ENCODE results near the gene RHOG. TPM values are rescaled to one million over a fixed set of nuclear protein-coding genes. Genes with fewer than 3 reads are reported as not detected.

Gene RHOG
- 100 to 1,000 TPM; 114 to 123 TPM for total RNA-seq
- 45.5 to 63.8 reads per million in 2 donors for total RNA-seq

DNA sequence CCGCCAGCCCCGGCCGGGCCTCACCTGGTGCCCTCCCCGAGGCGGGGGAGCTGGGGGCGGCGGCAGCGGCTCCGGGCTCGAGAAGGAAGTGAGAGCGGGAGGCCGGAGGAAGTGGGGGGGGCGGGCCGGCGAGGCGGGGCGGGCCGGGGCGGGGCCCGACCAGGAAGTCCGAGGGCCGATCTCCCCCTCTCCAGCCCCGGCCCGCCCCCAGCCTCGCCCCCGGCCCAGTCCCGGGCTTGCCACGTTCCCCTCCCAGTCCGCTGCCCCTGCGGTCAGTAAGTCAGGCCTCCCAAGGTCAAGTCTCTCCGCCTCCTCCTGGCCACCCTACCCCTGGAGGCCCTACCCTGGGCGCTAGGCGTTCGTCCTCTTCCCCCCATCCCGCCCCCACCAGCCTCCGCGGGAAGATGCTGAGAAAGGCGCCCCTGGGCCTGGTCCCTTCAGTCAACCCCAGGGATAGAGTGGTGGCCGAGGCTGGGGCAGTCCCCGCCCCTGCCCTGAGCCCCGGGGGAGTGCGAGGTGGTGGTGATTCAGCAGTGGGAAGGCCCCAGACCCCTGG, at the start of gene RHOG:
Gene RHOG, minus strand, starts transcription at position 90 of the 556 bp plus-strand sequence. CDS start 12,821 bp downstream, outside the sequence.
- ATAC-seq (peak; percentile 82), DNase-seq (peak in 2 of 3 donors; percentile 42 to 63)
- Mint-ChIP-seq H3K4me1 (peaks cover 28% of the 10 kb centered on the region), H3K36me3 (ENCODE audit: low read depth) (peaks cover 9% of the 10 kb centered on the region), H3K27me3 (no peaks in the 10 kb centered on the region), H3K27ac (peak within 1 kb of the TSS; percentile 98), H3K4me3 (peak within 1 kb of the TSS; percentile 97)
- H3K9me3 ChIP-seq (ENCODE audit: control insufficient read depth, low read length, poor library complexity, severe bottlenecking) = no peaks in the 10 kb centered on the region

DNA sequence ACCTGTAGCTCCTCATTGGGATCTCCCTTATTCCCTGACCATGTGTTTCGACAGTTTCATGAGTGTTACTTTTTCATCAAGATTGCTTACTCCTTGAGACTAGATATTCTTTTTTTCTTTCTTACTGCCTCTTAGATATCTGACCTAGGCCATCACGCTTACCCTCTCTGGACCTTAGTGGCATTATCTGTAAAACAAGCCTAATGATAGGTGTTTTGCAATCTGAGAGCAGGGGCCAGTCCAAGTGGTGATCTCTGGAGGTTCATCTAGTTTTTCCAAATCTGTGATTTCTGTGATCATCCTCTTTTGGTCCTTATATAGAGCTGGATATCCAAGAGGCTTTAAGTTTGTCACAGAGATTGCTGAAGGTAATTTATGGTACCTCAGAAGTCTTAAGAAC, 49.3 kb upstream of the RHOG start:
- no peaks in the 10 kb centered on the region for H3K27me3 Mint-ChIP-seq
- H3K27ac Mint-ChIP-seq = peak overlapping the region; percentile 83
- ATAC-seq (no peak), DNase-seq (no peak)
- no peak overlapping the region for H3K4me3 Mint-ChIP-seq
- no peaks in the 10 kb centered on the region for H3K9me3 ChIP-seq (ENCODE audit: control insufficient read depth, low read length, poor library complexity, severe bottlenecking)
- H3K4me1 Mint-ChIP-seq = peaks cover 43% of the 10 kb centered on the region
- H3K36me3 Mint-ChIP-seq (ENCODE audit: low read depth) = no peaks in the 10 kb centered on the region

DNA sequence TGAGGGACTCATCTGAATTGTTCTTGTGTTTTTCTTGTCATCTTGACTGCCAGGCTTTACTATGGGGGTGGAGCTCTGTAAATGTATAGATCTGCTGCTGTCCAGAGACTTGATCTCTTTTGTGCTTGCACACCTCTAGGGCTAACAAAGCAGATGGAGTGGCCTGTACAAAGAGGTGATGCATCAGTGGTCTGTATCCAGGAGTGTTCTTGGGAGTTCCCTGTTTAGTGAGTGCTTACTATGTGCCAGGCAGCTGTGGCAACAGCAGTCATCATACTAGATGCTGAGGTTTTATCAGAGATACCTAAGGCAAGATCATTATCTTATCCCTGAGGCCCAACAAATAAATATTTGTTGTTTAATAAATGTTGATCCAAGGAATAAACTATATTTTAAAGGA, 48.1 kb upstream of the RHOG start:
- Mint-ChIP-seq H3K4me1 (peaks cover 44% of the 10 kb centered on the region), H3K4me3 (no peak overlapping the region), H3K36me3 (ENCODE audit: low read depth) (no peaks in the 10 kb centered on the region), H3K27me3 (no peaks in the 10 kb centered on the region), H3K27ac (peak overlapping the region; percentile 83)
- no peaks in the 10 kb centered on the region for H3K9me3 ChIP-seq (ENCODE audit: control insufficient read depth, low read length, poor library complexity, severe bottlenecking)
- DNase-seq (no peak), ATAC-seq (no peak)

DNA sequence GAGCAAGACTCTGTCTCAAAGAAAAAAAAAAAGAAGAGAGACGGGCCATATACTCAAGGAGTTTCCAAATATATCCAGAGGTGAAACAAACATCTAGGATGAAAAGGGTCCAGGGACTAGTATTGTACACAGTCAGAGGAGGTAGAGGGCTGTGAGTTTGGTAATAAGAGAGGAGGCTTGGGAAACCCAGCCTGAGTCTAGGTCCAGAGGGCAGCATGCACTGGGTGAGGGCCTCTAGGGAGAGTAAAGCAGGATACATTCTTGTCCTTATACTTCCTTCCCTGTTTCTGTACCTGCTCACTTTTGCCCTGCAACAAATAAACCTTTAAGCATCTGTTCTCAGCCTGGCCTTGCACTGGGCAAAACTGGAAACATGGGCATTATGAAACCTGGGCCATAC, 46.2 kb upstream of the RHOG start:
- no peak overlapping the region for H3K4me3 Mint-ChIP-seq
- H3K36me3 Mint-ChIP-seq (ENCODE audit: low read depth) = no peaks in the 10 kb centered on the region
- H3K4me1 Mint-ChIP-seq = peaks cover 45% of the 10 kb centered on the region
- no peaks in the 10 kb centered on the region for H3K9me3 ChIP-seq (ENCODE audit: control insufficient read depth, low read length, poor library complexity, severe bottlenecking)
- peak overlapping the region; percentile 62 for H3K27ac Mint-ChIP-seq
- no peak for DNase-seq
- no peak for ATAC-seq
- no peaks in the 10 kb centered on the region for H3K27me3 Mint-ChIP-seq

DNA sequence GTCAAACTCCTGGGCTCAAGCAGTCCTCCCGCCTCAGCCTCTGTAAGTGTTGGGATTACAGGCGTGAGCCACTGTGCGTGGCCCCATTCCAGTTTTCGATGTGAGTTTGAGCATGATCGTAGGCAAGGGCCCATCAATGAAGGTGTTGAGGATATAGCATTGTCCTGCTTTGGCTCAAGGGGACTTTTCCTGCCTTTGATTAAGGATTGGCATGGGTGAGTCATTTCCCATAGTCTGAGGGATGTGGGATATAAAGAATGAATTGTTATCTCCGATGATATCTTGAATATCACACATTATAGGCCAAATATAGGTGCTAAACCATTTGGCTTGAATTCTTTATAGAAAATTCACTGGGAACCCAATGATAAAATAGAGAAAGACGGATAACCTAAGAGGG, 45.1 kb upstream of the RHOG start:
- Mint-ChIP-seq H3K27me3 (no peaks in the 10 kb centered on the region), H3K36me3 (ENCODE audit: low read depth) (no peaks in the 10 kb centered on the region), H3K27ac (peak overlapping the region; percentile 62), H3K4me1 (peaks cover 47% of the 10 kb centered on the region), H3K4me3 (no peak overlapping the region)
- DNase-seq = no peak
- ATAC-seq = no peak
- no peaks in the 10 kb centered on the region for H3K9me3 ChIP-seq (ENCODE audit: control insufficient read depth, low read length, poor library complexity, severe bottlenecking)

DNA sequence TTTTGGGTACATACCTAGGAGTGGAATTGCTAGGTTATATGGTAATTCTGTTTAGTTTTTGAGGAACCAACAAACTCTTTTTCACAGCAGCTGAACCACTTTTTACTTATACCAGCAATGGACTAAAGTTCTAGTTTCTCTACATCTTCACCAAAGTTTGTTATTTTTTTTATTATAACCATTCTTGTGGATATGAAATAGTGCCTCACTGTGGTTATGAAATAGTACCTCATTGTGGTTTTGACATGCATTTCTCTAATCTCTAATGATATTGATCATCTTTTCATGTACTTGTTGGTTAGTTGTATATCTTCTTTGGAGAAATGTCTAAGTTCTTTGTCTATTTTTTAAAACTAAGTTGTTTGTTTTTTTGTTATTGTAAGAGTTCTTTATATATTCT, 41.9 kb upstream of the RHOG start:
- DNase-seq (no peak), ATAC-seq (peak; percentile 68)

DNA sequence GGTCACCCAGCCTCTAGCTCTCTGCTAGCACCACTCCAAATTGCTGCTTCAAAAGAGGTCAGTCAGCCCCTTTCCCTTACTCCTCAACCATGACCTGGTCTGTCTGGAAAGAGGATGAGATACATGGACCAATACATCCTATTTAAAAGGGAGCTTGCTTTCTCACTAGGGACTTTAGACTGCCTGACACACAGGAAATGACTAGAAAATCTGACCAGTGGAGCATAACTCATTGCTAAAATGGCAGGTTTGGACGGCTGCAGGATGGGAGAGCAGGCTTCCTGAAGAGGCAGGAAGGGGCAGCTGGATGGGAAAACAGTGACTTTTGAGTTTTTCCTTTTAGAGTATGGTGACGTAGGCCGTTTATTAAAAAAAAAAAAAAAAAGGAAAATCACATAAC, 40.0 kb upstream of the RHOG start:
- H3K9me3 ChIP-seq (ENCODE audit: control insufficient read depth, low read length, poor library complexity, severe bottlenecking) = no peaks in the 10 kb centered on the region
- Mint-ChIP-seq H3K4me3 (peak overlapping the region; percentile 75), H3K36me3 (ENCODE audit: low read depth) (no peaks in the 10 kb centered on the region), H3K27ac (peak overlapping the region; percentile 97), H3K4me1 (peaks cover 66% of the 10 kb centered on the region), H3K27me3 (no peaks in the 10 kb centered on the region)
- DNase-seq (no peak), ATAC-seq (peak; percentile 30)

More for the DNA sequence above, 41.9 kb upstream of the RHOG start:
- Mint-ChIP-seq H3K27ac (peak overlapping the region; percentile 8), H3K4me1 (peaks cover 64% of the 10 kb centered on the region), H3K36me3 (ENCODE audit: low read depth) (no peaks in the 10 kb centered on the region), H3K4me3 (no peak overlapping the region), H3K27me3 (no peaks in the 10 kb centered on the region)
- H3K9me3 ChIP-seq (ENCODE audit: control insufficient read depth, low read length, poor library complexity, severe bottlenecking) = no peaks in the 10 kb centered on the region

DNA sequence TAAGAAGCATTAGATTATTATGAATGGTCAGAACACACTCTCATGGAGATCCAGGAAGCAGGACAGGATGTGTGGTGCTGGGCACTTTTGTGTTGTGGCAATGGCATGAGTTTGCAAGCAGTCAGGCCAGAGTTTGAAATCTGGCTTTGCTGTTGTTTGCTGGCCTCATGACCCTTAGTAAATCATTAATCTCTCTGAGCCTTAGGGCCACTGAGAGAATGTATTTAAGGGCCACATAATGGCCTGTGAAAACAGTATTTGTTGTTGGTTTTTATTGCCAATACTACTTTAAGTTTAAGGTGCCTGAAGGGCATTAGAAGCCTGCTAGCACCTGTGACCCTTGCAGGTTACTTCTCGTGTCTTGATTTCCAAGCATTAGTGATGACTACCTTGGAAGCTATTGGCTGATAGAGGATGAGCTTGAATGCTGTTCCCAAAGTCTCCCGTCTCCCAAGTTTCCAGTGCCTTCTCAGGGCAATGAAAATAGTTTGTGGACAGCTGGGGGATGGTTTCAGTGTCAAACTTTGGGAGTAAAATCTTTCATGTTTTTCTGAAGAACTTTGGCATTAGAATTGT, 39.3 kb upstream of the RHOG start:
- DNase-seq = no peak
- H3K36me3 Mint-ChIP-seq (ENCODE audit: low read depth) = no peaks in the 10 kb centered on the region
- no peaks in the 10 kb centered on the region for H3K9me3 ChIP-seq (ENCODE audit: control insufficient read depth, low read length, poor library complexity, severe bottlenecking)
- peaks cover 70% of the 10 kb centered on the region for H3K4me1 Mint-ChIP-seq
- ATAC-seq = no peak
- H3K27ac Mint-ChIP-seq = peak overlapping the region; percentile 97
- peak overlapping the region; percentile 86 for H3K4me3 Mint-ChIP-seq
- H3K27me3 Mint-ChIP-seq = no peaks in the 10 kb centered on the region

DNA sequence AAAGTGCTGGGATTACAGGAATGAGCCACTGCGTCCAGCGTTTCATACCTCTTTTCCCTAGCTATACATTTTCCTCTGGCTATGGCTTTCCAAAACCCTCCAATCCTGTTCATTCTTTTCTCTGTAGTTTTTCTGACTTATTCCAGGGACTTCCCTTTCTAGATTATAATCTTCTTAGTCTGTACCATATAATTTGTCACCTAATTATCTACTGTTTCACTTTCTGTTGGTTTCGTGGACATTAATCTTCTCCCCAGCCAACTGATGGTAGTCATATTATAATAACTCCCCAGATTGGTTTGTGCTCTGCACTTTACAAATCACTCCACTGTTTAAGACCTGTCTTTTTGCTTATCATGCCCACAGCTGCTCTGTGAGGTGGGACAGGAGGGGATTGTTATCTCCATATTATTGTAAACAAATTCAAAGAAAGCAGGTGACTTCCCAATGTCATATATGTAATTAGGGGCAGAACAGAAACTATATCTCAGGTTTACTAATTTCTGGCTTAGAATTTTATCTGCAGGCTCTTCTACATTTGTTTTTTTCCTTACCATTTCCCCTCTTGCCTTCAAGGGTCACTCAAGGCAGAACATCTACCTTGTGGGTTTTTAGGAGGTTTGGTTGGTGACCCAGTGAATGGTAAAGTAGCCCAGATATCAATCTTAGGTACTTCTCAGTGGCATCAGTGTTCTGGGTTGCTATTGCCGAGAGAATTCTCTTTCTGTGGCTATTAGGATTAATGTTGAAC, 38.6 kb upstream of the RHOG start:
- Mint-ChIP-seq H3K27ac (peak overlapping the region; percentile 97), H3K4me1 (peaks cover 75% of the 10 kb centered on the region), H3K27me3 (no peaks in the 10 kb centered on the region), H3K4me3 (peak overlapping the region; percentile 86), H3K36me3 (ENCODE audit: low read depth) (no peaks in the 10 kb centered on the region)
- ATAC-seq (peak; percentile 41), DNase-seq (no peak)
- H3K9me3 ChIP-seq (ENCODE audit: control insufficient read depth, low read length, poor library complexity, severe bottlenecking) = no peaks in the 10 kb centered on the region

DNA sequence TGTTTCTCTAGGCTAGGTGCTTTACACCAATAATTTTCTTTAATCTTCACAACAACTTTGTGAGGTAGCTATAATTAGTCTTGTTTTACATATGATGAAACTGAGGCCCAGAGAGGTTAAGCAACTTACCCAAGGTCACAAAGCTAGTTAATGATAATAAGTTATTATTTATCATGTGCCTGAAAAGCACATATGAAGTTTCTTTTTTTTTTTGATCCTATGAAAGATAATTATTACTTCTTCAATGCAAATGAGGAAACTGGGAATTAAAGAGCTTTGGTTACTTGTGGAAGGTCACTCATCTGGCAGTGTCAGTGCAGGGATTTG, 37.5 kb upstream of the RHOG start:
- H3K4me3 Mint-ChIP-seq = peak overlapping the region; percentile 45
- H3K27ac Mint-ChIP-seq = peak overlapping the region; percentile 97
- H3K9me3 ChIP-seq (ENCODE audit: control insufficient read depth, low read length, poor library complexity, severe bottlenecking) = no peaks in the 10 kb centered on the region
- DNase-seq = no peak
- H3K27me3 Mint-ChIP-seq = no peaks in the 10 kb centered on the region
- no peak for ATAC-seq
- H3K4me1 Mint-ChIP-seq = peaks cover 71% of the 10 kb centered on the region
- H3K36me3 Mint-ChIP-seq (ENCODE audit: low read depth) = no peaks in the 10 kb centered on the region

DNA sequence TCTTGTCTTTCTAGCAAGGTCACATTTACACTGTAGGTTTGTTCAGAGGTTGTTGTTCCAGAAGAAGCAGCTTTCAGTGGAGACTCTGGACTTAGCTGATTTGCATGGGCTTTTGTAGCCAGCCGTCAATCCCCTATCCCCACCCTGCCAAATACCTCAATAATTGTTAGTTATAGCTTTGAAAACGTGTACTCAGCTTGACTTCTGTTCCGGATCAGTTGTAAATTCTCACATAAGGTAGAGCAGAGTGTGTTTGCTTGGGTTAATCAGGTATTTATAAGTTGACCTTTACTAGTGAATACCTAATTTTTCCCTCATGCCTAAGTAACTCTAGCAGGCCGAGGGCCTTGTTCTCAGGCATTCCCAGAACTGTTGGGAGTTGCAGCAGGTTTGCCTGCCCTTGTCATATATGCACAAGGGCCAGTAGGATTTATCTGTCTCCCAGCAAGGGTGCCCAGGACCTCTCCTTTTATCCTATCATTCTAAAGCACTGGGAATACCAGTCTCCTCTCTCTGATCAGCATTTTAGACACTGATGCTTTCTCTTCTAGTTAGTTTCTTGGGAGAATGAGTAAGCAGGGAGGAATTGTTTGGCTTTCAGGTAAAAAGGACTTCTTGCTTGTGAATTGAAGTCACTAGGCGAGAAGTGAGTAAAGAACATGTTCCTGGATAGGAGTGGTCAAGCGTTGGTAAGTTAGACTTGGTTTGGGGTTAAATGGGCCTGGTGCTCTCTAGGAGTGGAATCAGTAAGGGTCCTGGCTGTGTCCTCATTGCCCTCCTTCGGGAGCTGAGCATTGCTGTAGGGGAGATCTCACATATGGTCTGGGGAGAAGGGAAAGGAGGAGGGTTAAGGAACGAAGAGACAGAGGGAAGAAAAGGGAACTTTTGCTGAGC, 36.9 kb upstream of the RHOG start:
- H3K4me3 Mint-ChIP-seq = peak overlapping the region; percentile 45
- DNase-seq (no peak), ATAC-seq (no peak)
- H3K9me3 ChIP-seq (ENCODE audit: control insufficient read depth, low read length, poor library complexity, severe bottlenecking) = no peaks in the 10 kb centered on the region
- peaks cover 66% of the 10 kb centered on the region for H3K4me1 Mint-ChIP-seq
- H3K27me3 Mint-ChIP-seq = no peaks in the 10 kb centered on the region
- peak overlapping the region; percentile 97 for H3K27ac Mint-ChIP-seq
- H3K36me3 Mint-ChIP-seq (ENCODE audit: low read depth) = no peaks in the 10 kb centered on the region

DNA sequence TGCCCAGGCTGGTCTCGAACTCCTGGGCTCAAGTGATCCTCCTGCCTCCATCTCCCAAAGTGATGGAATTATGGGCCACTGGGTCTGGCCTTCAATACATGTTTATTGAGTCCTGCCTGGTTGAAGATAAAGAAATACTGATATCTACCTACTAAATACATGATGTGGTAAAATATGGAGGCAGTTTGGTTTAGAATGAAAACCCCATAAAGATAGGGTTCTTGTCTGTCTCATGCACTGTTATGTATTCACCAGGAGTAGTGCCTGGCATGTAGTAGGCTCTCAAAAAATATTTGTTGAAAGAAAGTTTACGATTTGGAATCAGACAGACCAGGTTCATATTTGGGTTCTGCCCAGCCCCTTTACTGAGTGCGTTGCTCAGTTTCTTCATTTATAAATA, 35.9 kb upstream of the RHOG start:
- no peaks in the 10 kb centered on the region for H3K9me3 ChIP-seq (ENCODE audit: control insufficient read depth, low read length, poor library complexity, severe bottlenecking)
- no peak for ATAC-seq
- no peaks in the 10 kb centered on the region for H3K27me3 Mint-ChIP-seq
- peaks cover 70% of the 10 kb centered on the region for H3K4me1 Mint-ChIP-seq
- H3K4me3 Mint-ChIP-seq = peak overlapping the region; percentile 15
- H3K36me3 Mint-ChIP-seq (ENCODE audit: low read depth) = no peaks in the 10 kb centered on the region
- no peak for DNase-seq
- H3K27ac Mint-ChIP-seq = peak overlapping the region; percentile 97

DNA sequence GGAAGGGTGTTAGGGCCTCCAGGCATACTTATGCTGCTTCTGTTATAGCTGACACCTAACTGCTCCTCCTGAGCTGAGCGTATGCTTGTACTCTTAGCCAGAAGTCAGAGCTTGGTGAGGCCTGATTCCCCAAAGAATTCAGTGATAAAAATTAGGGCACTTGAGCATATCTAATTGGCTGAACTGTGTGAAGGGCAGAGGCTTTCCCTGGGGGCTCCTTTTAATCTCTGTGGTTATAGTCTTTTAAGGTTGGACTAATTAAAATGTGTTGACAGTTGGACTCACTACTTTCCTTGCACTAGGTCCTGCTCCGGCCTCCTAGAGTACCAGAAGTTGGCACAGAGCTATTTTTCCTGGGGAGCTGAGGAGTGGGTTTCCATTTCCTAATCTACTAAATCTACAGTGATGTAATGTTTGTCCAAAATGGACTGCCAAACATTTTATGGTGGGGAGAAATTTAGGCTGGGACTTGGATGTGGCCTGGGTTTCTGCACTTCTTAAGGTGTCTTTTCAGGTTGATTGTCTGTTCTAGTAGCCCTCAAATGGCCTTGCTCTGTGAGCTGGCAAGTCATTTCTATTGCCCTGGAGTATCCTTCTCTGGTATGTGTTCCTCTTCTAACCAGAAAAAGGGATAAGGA, 33.1 kb upstream of the RHOG start:
- H3K4me1 Mint-ChIP-seq = peaks cover 69% of the 10 kb centered on the region
- ATAC-seq (no peak), DNase-seq (no peak)
- H3K27me3 Mint-ChIP-seq = no peaks in the 10 kb centered on the region
- no peak overlapping the region for H3K4me3 Mint-ChIP-seq
- peak overlapping the region; percentile 97 for H3K27ac Mint-ChIP-seq
- no peaks in the 10 kb centered on the region for H3K36me3 Mint-ChIP-seq (ENCODE audit: low read depth)
- no peaks in the 10 kb centered on the region for H3K9me3 ChIP-seq (ENCODE audit: control insufficient read depth, low read length, poor library complexity, severe bottlenecking)
